ENCODE results near the gene TBC1D9B.

TBC1D9B gene

GRCh38 chr5:179867476-179867875, 40.2 kb downstream of the TBC1D9B start:
- TF ChIP-seq CTCF (IDR thresholded peaks at IDR 0.05; ENCODE audit: low read depth, low read length, missing control alignments) = no peak
- no peak overlapping the region for H3K4me3 ChIP-seq (ENCODE audit: low read depth, low read length)
- DNase-seq (ENCODE audit: low read depth) = no peak
- in situ Hi-C loops (cut with HindIII; ENCODE audit: low sequenced_read_pairs) = no loop called here

- TF ChIP-seq CTCF (IDR thresholded peaks at IDR 0.05; ENCODE audit: low read depth, low read length, missing control alignments) = no peak
- no peak for DNase-seq (ENCODE audit: low read depth)
- in situ Hi-C loops (cut with HindIII; ENCODE audit: low sequenced_read_pairs) = no loop called here
- no peak overlapping the region for H3K4me3 ChIP-seq (ENCODE audit: low read depth, low read length)
Measured at GRCh38 chr5:179867079-179867465, 40.6 kb downstream of the TBC1D9B start.

GRCh38 chr5:179866241-179867078, 41.2 kb downstream of the TBC1D9B start:
- no peak overlapping the region for H3K4me3 ChIP-seq (ENCODE audit: low read depth, low read length)
- in situ Hi-C loops (cut with HindIII; ENCODE audit: low sequenced_read_pairs) = no loop called here
- peak; percentile 1 for TF ChIP-seq CTCF (IDR thresholded peaks at IDR 0.05; ENCODE audit: low read depth, low read length, missing control alignments)
- no peak for DNase-seq (ENCODE audit: low read depth)

- no peak overlapping the region for H3K4me3 ChIP-seq (ENCODE audit: low read depth, low read length)
- TF ChIP-seq CTCF (IDR thresholded peaks at IDR 0.05; ENCODE audit: low read depth, low read length, missing control alignments) = no peak
- in situ Hi-C loops (cut with HindIII; ENCODE audit: low sequenced_read_pairs) = no loop called here
- DNase-seq (ENCODE audit: low read depth) = no peak
Measured at GRCh38 chr5:179865491-179866240, 42.0 kb downstream of the TBC1D9B start.

GRCh38 chr5:179864686-179865085, 43.0 kb downstream of the TBC1D9B start:
- H3K4me3 ChIP-seq (ENCODE audit: low read depth, low read length) = no peak overlapping the region
- no peak for DNase-seq (ENCODE audit: low read depth)
- in situ Hi-C loops (cut with HindIII; ENCODE audit: low sequenced_read_pairs) = no loop called here
- no peak for TF ChIP-seq CTCF (IDR thresholded peaks at IDR 0.05; ENCODE audit: low read depth, low read length, missing control alignments)

GRCh38 chr5:179863449-179864085, 44.1 kb downstream of the TBC1D9B start:
- H3K4me3 ChIP-seq (ENCODE audit: low read depth, low read length) = no peak overlapping the region
- no peak for DNase-seq (ENCODE audit: low read depth)
- in situ Hi-C loops (cut with HindIII; ENCODE audit: low sequenced_read_pairs) = no loop called here
- no peak for TF ChIP-seq CTCF (IDR thresholded peaks at IDR 0.05; ENCODE audit: low read depth, low read length, missing control alignments)

Data from astrocyte of the cerebellum (primary cell).